ENCODE data around the gene SAP30L.

SAP30L gene

DNA sequence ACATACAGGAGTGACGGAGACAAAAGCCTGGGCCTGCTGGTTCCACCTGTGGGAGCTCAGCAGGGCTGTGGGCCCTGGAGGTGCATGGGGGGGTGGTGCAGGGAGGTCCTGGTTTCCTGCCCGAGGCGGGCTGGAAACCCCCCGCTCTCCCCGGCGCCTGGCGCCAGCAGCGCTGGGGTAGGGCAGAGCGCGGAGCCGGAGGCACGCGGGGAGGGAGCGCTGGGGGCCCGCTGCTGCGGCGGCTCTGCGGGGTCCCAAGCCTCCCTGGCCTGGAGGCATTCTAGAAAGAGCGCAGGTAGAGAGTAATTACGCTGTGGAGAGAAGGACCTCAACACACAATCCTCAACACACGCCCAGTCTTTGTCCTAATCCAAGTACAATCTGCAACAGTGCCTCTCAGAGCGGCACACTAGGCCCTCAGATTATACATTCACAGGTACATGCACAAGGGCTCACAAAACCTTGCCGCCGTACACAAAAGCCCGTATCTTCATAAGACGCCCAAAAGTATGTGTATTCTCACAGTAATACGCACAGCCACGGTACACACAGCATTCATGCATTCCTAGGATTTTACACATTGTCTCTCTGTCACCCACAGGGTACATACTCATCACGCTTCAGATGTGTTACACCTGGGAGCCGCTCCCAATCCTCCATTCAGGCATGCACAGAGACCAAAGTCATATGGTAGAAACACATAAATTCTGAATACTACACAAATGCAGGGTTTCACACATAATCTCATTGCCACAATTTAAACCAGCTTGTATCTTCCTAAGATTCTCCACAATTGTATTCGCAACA is 34.4 kb downstream of the SAP30L start:
- DNase-seq (ENCODE audit: low spot score) = no peak

DNA sequence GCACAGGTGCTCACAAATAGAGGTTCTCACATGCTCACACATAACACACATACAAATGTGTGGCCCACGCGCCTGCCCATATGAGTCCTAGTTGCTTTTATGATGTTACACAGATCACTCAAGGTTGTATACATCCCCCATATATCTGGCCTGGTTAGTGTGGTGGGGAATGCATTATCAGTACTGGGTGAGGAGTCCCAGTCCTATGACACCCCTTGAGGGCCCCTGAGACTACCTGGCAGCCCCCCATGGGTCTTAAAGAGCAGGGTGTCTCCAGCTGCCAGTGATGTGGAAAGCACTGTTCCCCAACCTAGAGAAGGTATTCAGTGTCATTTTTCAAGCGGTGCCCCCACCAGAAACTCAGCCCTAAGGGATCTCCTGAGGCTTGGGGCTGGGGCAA is 35.0 kb downstream of the SAP30L start:
- no peak for DNase-seq (ENCODE audit: low spot score)

DNA sequence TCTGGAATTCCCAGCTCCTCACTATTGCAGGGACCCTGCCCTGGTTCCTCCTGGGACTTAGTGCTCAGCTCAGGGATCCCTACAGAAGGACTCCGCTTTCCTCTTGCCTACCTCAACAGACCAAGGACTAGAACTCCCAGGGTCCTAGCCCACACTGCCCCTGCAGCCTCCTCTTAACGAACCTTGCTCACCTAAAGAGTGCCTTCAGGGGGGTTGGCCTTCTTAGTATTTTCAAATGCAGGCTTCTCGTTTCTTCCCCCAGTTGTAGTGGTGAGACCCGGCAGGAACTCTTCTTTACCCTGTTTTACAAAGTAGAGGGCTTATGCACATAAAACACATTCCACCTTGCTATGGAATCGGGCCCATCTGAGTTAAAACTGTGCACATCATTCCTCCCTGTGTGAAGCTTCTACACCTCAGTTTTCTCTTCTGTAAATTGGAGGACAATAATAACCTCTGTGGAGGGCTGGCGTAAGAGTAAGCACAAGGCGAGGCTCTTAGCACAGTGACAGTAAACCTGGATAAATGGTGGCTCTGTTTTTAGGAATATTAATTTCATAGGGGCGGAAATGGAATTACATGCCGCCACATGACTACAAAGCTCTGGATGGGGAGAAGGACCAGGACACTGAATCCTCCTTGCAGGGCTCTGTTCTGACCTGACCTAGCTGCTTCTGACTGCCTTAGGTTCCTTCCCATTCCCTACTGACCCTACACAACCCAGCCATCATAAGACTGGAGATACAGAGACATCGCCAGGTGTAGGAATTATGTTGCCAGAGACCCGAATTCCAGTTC is 36.0 kb downstream of the SAP30L start:
- no peak for DNase-seq (ENCODE audit: low spot score)

GRCh38 chr5:154482528-154483449 is 37.0 kb downstream of the SAP30L start:
- peak; percentile 77 for DNase-seq (ENCODE audit: low spot score)

DNA sequence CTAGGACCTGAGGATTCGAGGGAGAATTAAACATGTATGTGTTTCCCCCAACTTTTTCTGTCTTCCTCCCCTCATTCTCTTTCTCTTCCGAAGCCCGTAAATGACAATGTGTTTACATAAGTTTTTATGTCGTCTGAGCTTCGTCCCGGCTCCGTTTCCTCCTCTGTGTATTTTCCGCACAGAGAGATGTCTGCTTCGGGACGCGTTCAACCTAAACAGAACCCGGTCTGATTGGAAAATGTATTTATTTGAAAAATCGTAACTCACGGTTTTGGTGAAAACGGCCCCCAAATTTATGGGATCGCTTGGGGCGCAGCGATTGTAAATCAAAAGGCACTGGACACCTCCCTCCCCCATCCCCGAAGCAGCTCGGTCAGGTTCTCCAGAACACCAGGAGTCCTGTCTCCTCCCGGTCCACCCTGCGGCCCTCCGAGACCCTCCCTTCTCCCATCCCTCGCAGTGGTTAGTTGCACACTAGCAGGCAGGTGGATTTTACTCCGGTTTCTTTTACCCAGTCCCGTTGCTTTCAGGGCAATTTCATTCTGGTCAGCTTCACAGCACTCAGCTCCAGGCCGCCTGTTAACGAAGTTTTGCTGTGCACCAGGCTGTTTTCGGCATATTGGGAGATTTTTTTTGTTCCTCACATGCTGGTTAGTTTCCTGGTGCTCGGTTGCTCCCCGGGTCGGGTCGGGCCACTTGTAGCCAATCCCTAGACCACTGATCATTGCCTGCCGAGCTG is 38.0 kb downstream of the SAP30L start:
- no peak for DNase-seq (ENCODE audit: low spot score)

DNA sequence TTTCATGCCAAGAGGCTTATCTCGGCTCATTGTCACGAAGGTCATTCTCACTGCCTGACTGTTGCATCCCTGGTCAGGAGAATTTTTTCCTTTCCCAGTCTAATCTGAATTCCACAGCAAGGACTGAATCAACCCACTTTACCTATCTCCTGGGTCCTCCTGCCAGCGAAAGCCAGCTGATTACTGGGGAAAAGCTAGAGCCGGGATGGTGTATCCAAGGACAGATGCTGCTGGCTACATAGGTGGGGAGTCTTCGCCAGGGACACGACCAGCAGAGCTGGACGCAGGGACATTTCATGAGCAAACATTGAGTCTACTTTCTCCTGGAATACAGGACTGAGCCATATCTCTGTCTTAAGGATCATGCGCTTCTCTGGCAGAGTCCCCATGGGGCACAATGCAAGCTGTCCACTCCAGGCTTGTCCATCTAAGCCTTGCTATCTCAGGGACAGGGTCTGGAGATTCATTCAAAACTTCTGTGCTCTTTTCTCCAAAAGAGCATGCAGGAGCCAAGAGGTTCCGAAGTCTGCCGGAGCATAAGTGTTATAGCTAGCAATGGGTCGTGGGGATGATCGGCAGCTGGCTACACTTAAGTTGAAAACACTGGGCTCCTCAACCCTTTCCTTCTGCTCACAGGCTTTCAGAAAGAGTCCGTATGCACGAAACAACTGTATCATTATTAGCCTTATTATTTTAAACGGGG is 38.7 kb downstream of the SAP30L start:
- DNase-seq (ENCODE audit: low spot score) = no peak

GRCh38 chr5:154485096-154485491 is 39.3 kb downstream of the SAP30L start:
- no peak for DNase-seq (ENCODE audit: low spot score)

DNA sequence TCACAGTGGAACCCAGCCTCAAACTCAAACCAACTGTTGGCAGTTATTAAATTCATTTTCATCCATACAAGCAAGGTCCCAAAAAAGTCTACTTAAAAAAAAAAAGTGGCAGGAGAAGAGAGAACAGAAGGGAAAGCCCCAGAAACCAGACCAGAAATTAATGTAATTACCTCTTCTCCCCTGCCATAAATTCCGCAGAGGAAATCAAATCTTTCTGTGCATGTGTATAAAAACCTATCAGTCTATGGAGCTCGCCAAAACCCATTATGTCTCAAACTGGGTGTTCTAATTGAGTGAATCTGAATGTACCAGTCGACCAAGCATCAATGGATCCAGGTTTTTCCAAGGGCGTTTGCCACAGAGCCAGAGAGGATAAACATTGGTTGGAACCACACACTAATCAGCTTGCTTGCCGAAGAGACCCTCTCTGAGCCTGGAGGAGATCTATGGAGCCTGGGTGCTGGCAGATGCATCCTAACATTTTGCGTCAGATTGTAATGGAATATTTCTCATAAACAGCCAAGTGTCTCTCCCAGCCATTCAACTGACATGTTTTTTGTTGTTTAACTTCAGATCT is 40.1 kb downstream of the SAP30L start:
- peak; percentile 96 for DNase-seq (ENCODE audit: low spot score)

- DNase-seq (ENCODE audit: low spot score) = peak; percentile 95
Measured at GRCh38 chr5:154486427-154486866, 40.6 kb downstream of the SAP30L start.

GRCh38 chr5:154487541-154487940 is 41.7 kb downstream of the SAP30L start:
- DNase-seq (ENCODE audit: low spot score) = peak; percentile 81

DNA sequence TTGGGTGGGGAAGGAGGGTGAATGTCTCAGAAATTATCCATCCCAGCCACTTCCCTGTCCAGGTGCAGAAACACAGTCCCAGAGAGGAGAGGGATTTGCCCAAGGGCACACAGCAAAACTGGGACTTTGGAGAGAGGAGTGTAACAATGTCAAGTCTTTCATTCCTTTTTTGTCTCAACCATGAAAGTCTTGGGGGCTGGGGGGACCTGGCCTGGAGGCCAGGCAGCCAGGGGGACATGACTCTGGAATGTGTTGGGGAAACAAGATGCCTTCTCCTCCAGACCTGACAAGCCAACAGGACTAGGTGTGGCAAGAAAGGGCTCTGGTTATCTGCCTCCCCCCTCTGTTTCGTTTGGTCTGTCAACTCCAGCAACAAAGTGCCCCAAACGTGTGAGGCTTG is 46.1 kb downstream of the SAP30L start:
- DNase-seq (ENCODE audit: low spot score) = no peak

DNA sequence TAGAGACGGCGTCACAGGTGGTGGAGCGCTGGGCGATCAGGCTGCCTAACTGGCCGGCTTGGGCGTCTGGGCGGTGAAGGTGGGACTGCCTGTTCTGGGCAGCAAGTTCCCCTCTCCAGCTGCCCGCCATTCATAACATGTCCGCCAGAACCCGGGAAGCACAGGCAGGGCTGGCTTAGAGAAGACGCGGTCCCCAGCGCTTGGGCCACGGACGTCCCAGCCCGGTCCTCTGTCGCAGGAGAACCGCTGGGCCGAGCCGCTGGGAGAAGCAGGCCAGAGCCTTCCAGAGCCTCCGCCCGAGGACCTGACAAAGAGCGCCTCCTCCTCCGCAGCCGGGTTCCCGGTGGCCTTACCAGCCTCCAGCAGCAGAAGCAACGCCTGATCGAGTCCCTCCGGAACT is 47.5 kb downstream of the SAP30L start:
- DNase-seq (ENCODE audit: low spot score) = no peak

GRCh38 chr5:154494036-154494435 is 48.2 kb downstream of the SAP30L start:
- no peak for DNase-seq (ENCODE audit: low spot score)

- DNase-seq (ENCODE audit: low spot score) = no peak
Measured at GRCh38 chr5:154498591-154498990, 52.8 kb downstream of the SAP30L start.

DNA sequence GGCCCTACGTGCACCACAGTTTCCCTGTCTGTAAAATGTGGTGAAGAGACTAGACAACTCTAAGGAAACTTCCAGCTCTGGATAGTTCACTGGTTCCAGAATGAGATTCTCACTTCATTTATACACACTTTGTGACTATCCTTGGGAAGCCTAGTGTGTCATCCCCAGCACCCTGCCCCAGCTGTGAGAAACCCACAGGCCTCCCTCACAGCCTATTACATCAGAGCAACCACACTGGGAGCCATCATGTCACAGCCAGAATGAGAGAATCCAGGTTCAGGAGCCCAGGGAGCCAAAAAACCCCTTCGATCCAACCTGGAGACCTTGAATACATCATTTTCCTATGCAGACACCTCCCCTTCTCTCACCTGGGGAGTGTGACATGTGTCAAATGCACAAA is 53.2 kb downstream of the SAP30L start:
- DNase-seq (ENCODE audit: low spot score) = no peak

DNA sequence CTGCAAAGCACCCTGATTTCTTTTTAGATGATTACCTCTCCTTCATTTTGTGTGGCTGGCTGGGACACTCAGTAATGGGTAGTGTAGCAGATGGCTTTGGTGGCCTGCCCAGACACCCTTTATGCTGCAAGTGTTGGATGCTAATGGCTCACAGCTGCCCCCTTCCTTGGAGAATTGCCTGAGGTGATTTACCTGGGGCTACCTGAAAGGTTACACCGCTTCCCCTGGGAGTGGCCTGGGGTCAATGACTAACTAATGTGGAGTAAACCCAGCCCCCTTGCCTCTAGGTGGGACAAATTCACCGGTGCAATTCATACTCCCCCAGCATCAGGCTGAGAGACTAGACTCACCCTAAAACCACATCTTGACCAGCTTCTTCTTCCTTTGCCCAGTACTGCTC is 55.8 kb downstream of the SAP30L start:
- no peak for DNase-seq (ENCODE audit: low spot score)

DNA sequence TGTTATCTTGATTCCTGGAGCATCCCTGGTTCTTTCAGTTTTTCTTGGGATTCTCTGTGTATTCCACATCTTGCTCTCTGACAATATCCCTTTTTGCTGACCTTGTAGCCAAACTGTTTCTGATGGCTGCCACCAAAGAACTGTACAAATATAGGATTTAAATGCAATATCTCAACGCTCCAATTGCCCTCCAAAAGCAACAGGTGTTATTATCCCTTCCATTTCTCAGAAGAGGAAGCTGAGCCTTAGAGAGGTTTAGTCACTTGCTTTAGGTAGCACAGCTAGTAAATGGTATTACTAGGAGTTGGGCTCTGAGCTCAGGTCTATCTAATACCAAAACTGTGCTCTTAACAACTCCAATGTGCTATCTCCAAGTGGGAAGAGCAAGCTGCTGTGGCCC is 56.4 kb downstream of the SAP30L start:
- DNase-seq (ENCODE audit: low spot score) = no peak

- no peak for DNase-seq (ENCODE audit: low spot score)
Measured at GRCh38 chr5:154503698-154504039, 57.9 kb downstream of the SAP30L start.

DNA sequence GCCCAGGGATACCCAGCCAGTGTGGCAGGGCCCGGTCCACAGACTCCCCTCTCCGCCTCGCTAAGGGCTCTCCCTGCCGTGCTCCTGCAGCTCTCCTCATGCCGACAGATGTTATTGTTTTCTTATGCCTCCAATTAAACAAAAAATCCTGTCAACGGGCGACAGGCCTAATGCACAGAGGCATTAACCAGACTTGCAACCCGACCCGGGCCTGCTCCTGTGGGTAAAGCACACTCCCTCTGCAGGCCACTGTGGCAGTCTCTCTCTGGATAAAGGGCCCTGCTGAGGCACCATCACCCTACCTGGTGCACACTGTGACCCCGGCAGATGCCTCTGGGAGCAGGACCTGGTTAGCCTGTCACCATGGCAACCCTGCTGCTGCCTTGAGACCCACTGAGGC is 59.8 kb downstream of the SAP30L start:
- DNase-seq (ENCODE audit: low spot score) = peak; percentile 99

DNA sequence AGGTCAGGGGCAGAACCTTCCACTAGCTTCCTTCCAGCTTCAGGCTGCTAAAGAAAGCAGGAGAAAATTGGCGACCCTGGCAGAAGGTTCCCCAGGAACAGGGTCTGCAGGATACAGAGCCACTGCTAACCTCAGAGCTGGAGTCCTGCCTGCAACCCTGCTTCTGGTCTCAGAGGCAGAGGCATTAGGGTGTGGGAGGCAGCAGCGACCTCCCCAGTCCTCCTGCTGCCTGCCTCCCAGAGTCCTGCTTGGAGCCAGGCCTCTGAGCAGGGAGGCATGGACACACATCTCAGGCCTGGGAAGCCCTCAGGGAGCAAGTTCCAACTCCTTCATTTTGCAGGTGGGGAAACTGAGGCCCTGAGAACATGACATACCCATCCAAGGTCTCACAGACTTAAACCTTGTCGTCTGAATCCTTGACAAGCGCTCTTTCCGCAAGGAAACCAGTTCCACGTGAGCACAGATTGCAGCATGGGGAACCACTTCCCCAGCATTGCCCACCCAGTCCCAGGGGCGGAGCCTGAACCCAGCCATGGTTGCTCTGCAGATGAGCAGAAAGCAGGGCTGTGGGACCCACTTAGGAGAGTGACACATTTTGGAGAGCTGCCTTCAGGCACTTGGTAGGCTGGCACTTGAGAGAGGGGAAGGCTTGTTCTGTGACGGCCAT is 60.4 kb downstream of the SAP30L start:
- peak; percentile 76 for DNase-seq (ENCODE audit: low spot score)

Measured in SK-N-DZ (cell line).